HCT116 (cell line): ENCODE results near the gene DNAJB13. TPM values are rescaled to one million over a fixed set of nuclear protein-coding genes. Genes with fewer than 3 reads are reported as not detected.
"Not testable (repeated sequence)": the region's sequence is repeated elsewhere in the genome, so short reads cannot be mapped to it uniquely, and the experiment has no call there.

Experiments
- ATAC-seq: fragments of 200-7000 bp; cut with Tn5 transposase; 2 replicates; pipeline ENCODE4 v1.9.1; 2020; ENCODE audit warnings: mild to moderate bottlenecking, moderate library complexity
- BruUV-seq: library from RNA; stranded (reverse); fragments of 400-500 nt; replicated peaks from 2 replicates; lab custom pipeline; 2021; lab: Mats Ljungman, UMichigan
- CTCF ChIA-PET: fragments of 300-600 bp; sonication (Branson Sonifier 250); formaldehyde crosslinking; loops from one replicate; lab custom pipeline; 2021; ENCODE audit warnings: antibody characterized with exemption; lab: Charles Lee
- POLR2A ChIA-PET: fragments of 300-600, 350-600 bp; sonication (Branson Sonifier 250); formaldehyde crosslinking; loops from one replicate; lab custom pipeline; 2021; ENCODE audit warnings: antibody characterized with exemption; lab: Charles Lee
- RAD21 ChIA-PET, 2 experiments: fragments of 300-600 bp; sonication (Branson Sonifier 250); formaldehyde crosslinking; loops; one replicate each; lab custom pipeline; 2023; ENCODE audit warnings: low total read pairs in 2 of 2; ENCODE audit not compliant: uncharacterized antibody in 2 of 2, unreplicated experiment in 2 of 2, low non-redundant PET in 1 of 2; lab: Charles Lee
- DNase-seq: peaks from one replicate; pipeline ENCODE4 v3.0.0-alpha.2; 2010; ENCODE audit warnings: low read depth, low spot score
- H2AFZ ChIP-seq: fragments of 200-600 bp; shearing (Covaris generic), sonication (generic); 2 replicates; pipeline ENCODE4 v1.6.1; 2017; ENCODE audit warnings: low read depth, mixed run types, mixed read lengths, antibody characterized with exemption, low read length; ENCODE audit not compliant: poor library complexity, severe bottlenecking
- H3K27ac ChIP-seq: 2 replicates; pipeline ENCODE4 v1.5.1; 2012; ENCODE audit warnings: low read depth, low read length
- H3K27me3 ChIP-seq: fragments of 200-600 bp; sonication (generic); 2 replicates; pipeline ENCODE4 v1.6.1; 2016; ENCODE audit warnings: mixed run types, low read length, mixed read lengths; ENCODE audit not compliant: insufficient read depth
- H3K36me3 ChIP-seq, 2 experiments: fragments of 200-500 bp in 1 of 2; fragments of 200-600 bp in 1 of 2; sonication (Bioruptor generic) in 1 of 2; sonication (generic) in 1 of 2; 2 replicates each; pipeline versions ENCODE4 v1.5.1 to v1.6.1; 2014 to 2016; ENCODE audit warnings: low read length in 2 of 2, inconsistent platforms in 1 of 2, mixed read lengths in 1 of 2, mixed run types in 1 of 2; ENCODE audit not compliant: insufficient read depth in 2 of 2, control insufficient read depth in 1 of 2
- H3K4me1 ChIP-seq, 2 experiments: fragments of 200-600 bp in 1 of 2; sonication (generic) in 1 of 2; 2 replicates each; pipeline versions ENCODE4 v1.5.1 to v1.6.1; 2012 to 2017; ENCODE audit warnings: low read length in 2 of 2, inconsistent platforms in 1 of 2, mild to moderate bottlenecking in 1 of 2, mixed read lengths in 1 of 2, mixed run types in 1 of 2, moderate library complexity in 1 of 2; ENCODE audit not compliant: insufficient read depth in 2 of 2, control insufficient read depth in 1 of 2
- H3K4me2 ChIP-seq: fragments of 200-600 bp; sonication (generic); 2 replicates; pipeline ENCODE4 v1.6.1; 2017; ENCODE audit warnings: mixed run types, low read length, mixed read lengths
- H3K4me3 ChIP-seq, 2 experiments: fragments of 200-600 bp in 1 of 2; sonication (generic) in 1 of 2; replicated peaks in 1 of 2; 2 replicates each; pipeline ENCODE4 v1.5.1; 2011 to 2016; ENCODE audit warnings: low read length in 2 of 2, control low read depth in 1 of 2, low read depth in 1 of 2, mild to moderate bottlenecking in 1 of 2, mixed read lengths in 1 of 2, mixed run types in 1 of 2
- H3K79me2 ChIP-seq: fragments of 200-600 bp; sonication (generic); 2 replicates; pipeline ENCODE4 v1.6.1; 2017; ENCODE audit warnings: mild to moderate bottlenecking, mixed run types, low read length, moderate library complexity, mixed read lengths; ENCODE audit not compliant: insufficient read depth
- H3K9ac ChIP-seq: fragments of 200-600 bp; sonication (generic); 2 replicates; pipeline ENCODE4 v1.6.1; 2016; ENCODE audit warnings: low read length, mixed read lengths
- H3K9me2 ChIP-seq: fragments of 200-600 bp; sonication (generic), shearing (Covaris generic); 2 replicates; pipeline ENCODE4 v1.6.1; 2017; ENCODE audit warnings: mixed run types, mild to moderate bottlenecking, moderate library complexity; ENCODE audit not compliant: insufficient read depth
- H3K9me3 ChIP-seq, 2 experiments: fragments of 200-500 bp in 1 of 2; fragments of 200-600 bp in 1 of 2; sonication (Bioruptor generic) in 1 of 2; sonication (generic) in 1 of 2; 2 replicates each; pipeline ENCODE4 v1.6.1; 2014 to 2017; ENCODE audit warnings: low read length in 2 of 2, mixed read lengths in 2 of 2, inconsistent platforms in 1 of 2, low read depth in 1 of 2, mild to moderate bottlenecking in 1 of 2, mixed run types in 1 of 2, moderate library complexity in 1 of 2; ENCODE audit not compliant: control insufficient read depth in 1 of 2, insufficient read depth in 1 of 2
- H4K20me1 ChIP-seq: fragments of 200-600 bp; sonication (generic), shearing (Covaris generic); 2 replicates; pipeline ENCODE4 v1.6.1; 2017; ENCODE audit warnings: mixed run types, mild to moderate bottlenecking, moderate library complexity; ENCODE audit not compliant: insufficient read depth
- EGR1 ChIP-seq: IDR thresholded peaks from 2 replicates; pipeline ENCODE4 v1.6.1; 2012; ENCODE audit warnings: low read depth
- ELF1 ChIP-seq: IDR thresholded peaks from 2 replicates; pipeline ENCODE4 v1.6.1; 2012; ENCODE audit warnings: low read depth, borderline replicate concordance
- RAD21 ChIP-seq: IDR thresholded peaks from 2 replicates; pipeline ENCODE4 v1.6.1; 2012; ENCODE audit warnings: low read depth, mild to moderate bottlenecking
- intact Hi-C: fragments of 100-400 bp; cut with micrococcal nuclease; formaldehyde crosslinking; loops from 2 replicates; pipeline ENCODE4 v1.10.0; 2022
- total RNA-seq: library from RNA; stranded (reverse); gene quantifications from one replicate; pipeline ENCODE4 v1.2.1, GENCODE V29; 2021; ENCODE audit not compliant: unreplicated experiment

Gene DNAJB13
- total RNA-seq, 1 experiment from 2014 or later, result 0.22 TPM

DNA sequence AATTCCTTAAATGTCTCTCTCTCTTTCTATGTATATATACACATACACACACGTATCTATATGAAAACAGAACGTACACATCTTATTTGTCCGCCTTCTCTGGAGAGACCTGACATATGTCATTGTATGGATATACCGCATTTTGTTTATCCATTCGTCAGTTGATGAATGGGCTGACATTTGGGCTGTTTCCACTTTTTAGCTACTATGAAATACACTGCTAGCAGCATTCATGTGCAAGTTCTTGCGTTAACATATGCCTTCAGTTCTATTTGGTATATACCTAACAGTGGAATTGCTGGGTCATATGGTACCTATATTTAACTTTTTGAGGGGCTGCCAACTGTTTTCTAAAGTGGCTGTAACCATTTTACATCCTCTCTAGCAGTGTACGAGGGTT lies 18.0 kb upstream of the DNAJB13 start:
- intact Hi-C loops, result loop anchor here (5.0 kb wide), 2 partner anchors 145 to 455 kb away; partner anchors contain the start of gene MRPL48
- H3K9ac ChIP-seq, result no peak overlapping the region
- H3K27me3 ChIP-seq, result no peaks in the 10 kb centered on the region
- ATAC-seq (no peak), DNase-seq (no peak)
- RAD21 ChIA-PET, result interaction anchor here in 1 of 2 experiments (0.7 kb wide), 1 partner anchor 172 kb away, joined by 3 read pairs; the partner anchor contains the start of gene RAB6A
- H3K79me2 ChIP-seq, result no peaks in the 10 kb centered on the region
- H2AFZ ChIP-seq, result no peak overlapping the region
- no TSS peak for BruUV-seq
- TF ChIP-seq EGR1, result no peak
- no peak for TF ChIP-seq RAD21
- TF ChIP-seq ELF1, result no peak
- H3K4me2 ChIP-seq, result no peak overlapping the region
- H3K9me3 ChIP-seq, result no peaks in the 10 kb centered on the region
- no peaks in the 10 kb centered on the region for H3K36me3 ChIP-seq
- no peak overlapping the region for H3K27ac ChIP-seq
- H4K20me1 ChIP-seq, result no peaks in the 10 kb centered on the region
- POLR2A ChIA-PET, result no interaction called here
- CTCF ChIA-PET, result interaction anchor here (2.6 kb wide), 1 partner anchor 307 kb away, joined by 49 read pairs; no protein-coding TSS in a partner anchor
- no peaks in the 10 kb centered on the region for H3K9me2 ChIP-seq
- H3K4me1 ChIP-seq, result peaks cover 3% of the 10 kb centered on the region in 2 experiments; a peak in 3 of 4 replicates
- no peak overlapping the region for H3K4me3 ChIP-seq

DNA sequence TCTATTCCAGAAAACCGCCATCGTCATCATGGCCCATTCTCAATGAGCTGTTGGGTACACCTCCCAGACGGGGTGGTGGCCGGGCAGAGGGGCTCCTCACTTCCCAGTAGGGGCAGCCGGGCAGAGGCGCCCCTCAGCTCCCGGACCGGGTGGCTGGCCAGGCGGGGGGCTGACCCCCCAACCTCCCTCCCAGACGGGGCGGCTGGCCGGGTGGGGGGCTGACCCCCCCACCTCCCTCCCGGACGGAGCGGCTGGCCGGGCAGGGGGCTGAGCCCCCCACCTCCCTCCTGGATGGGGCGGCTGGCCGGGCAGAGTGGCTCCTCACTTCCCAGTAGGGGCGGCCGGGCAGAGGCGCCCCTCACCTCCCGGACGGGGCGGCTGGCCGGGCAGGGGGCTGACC lies 14.8 kb upstream of the DNAJB13 start:
- H3K27ac ChIP-seq, ATAC-seq, H3K9me3 ChIP-seq, H3K4me1 ChIP-seq, DNase-seq, intact Hi-C loops, H2AFZ ChIP-seq, RAD21 ChIA-PET, H4K20me1 ChIP-seq, BruUV-seq, H3K36me3 ChIP-seq, H3K79me2 ChIP-seq, H3K27me3 ChIP-seq, H3K4me2 ChIP-seq, H3K9me2 ChIP-seq, H3K9ac ChIP-seq, POLR2A ChIA-PET, H3K4me3 ChIP-seq, CTCF ChIA-PET: not testable (repeated sequence)
